Transverse colon (tissue), 4 donors: ENCODE data around the gene ZC3H14. TPM values are rescaled to one million over a fixed set of nuclear protein-coding genes. Genes with fewer than 3 reads are reported as not detected.

Experiments
- DNase-seq: peaks from one replicate; pipeline ENCODE4 v3.0.0-alpha.2; 2019
- H3K27ac ChIP-seq, 4 donors: fragments of 200-600 bp; sonication (generic); 2 replicates each; pipeline ENCODE4 v1.5.1; 2016 to 2018; ENCODE audit warnings: inconsistent platforms in 4 of 4
- H3K27me3 ChIP-seq: fragments of 200-600 bp; sonication (generic); 2 replicates; pipeline ENCODE4 v1.5.1; 2017; ENCODE audit warnings: inconsistent platforms
- H3K36me3 ChIP-seq, 4 donors: fragments of 200-600 bp; sonication (generic); 2 replicates each; pipeline ENCODE4 v1.5.1; 2017 to 2019; ENCODE audit warnings: inconsistent platforms in 4 of 4
- H3K4me1 ChIP-seq, 4 donors: fragments of 200-600 bp; sonication (generic); 2 replicates each; pipeline ENCODE4 v1.5.1; 2017 to 2020; ENCODE audit warnings: inconsistent platforms in 4 of 4
- H3K4me3 ChIP-seq, 4 donors: fragments of 200-600 bp; sonication (generic); 1 replicate in 1 of 4; 2 replicates in 3 of 4; pipeline versions ENCODE4 v1.5.1 to v1.6.1; 2017 to 2019; ENCODE audit warnings: inconsistent platforms in 4 of 4
- H3K9me3 ChIP-seq, 2 donors: fragments of 200-600 bp; sonication (generic); 2 replicates each; pipeline ENCODE4 v1.5.1; 2017 to 2019; ENCODE audit warnings: inconsistent platforms in 2 of 2
- CTCF ChIP-seq, 5 experiments: fragments of 200-600 bp in 3 of 5; fragments of 450-650 bp in 2 of 5; sonication (generic) in 3 of 5; IDR thresholded peaks; 1 replicate in 2 of 5; 2 replicates in 3 of 5; pipeline ENCODE4 v1.5.1; 2016 to 2017; ENCODE audit warnings: antibody characterized with exemption in 5 of 5, inconsistent platforms in 3 of 5, mild to moderate bottlenecking in 2 of 5, moderate library complexity in 1 of 5
- EP300 ChIP-seq: sonication (generic); formaldehyde crosslinking; IDR thresholded peaks from one replicate; pipeline ENCODE4 v1.6.1; 2017; ENCODE audit warnings: antibody characterized with exemption, low read depth
- POLR2A ChIP-seq: fragments of 450-650 bp; IDR thresholded peaks from one replicate; pipeline ENCODE4 v1.6.1; 2016; ENCODE audit warnings: antibody characterized with exemption, mild to moderate bottlenecking, moderate library complexity
- POLR2AphosphoS5 ChIP-seq, 3 donors: sonication (generic); formaldehyde crosslinking; IDR thresholded peaks; one replicate each; pipeline ENCODE4 v1.6.1; 2016; ENCODE audit warnings: antibody characterized with exemption in 3 of 3
- WGBS, 2 donors: methylation state at CpG; one replicate each; pipeline ENCODE4 v1.1.5; 2018; ENCODE audit warnings: low coverage in 1 of 2; 5-methylcytosine and 5-hydroxymethylcytosine counted together
- in situ Hi-C, 4 donors: fragments of 200-750 bp; cut with MboI; loops; one replicate each; pipeline versions ENCODE4 v1.15.0 to v1.15.1; 2017; ENCODE audit warnings: low sequenced_read_pairs in 3 of 4, low pct_ligation_motif_present in 1 of 4, low pct_unique_long_range_greater_than_20kb in 1 of 4
- intact Hi-C: fragments of 100-400 bp; cut with DNase I; formaldehyde crosslinking; loops from one replicate; pipeline ENCODE4 v1.15.1; 2023; ENCODE audit warnings: low total_unique reads
- total RNA-seq, 4 donors: library from RNA; depleted of rRNA; stranded (reverse); fragments of >200 nt; gene quantifications; one replicate each; pipeline ENCODE4 v1.1.0, GENCODE V29; 2016

The ZC3H14 gene
- total RNA-seq, 4 donors from 2014 or later = 29.9 to 103 (median 81.0) TPM

DNA sequence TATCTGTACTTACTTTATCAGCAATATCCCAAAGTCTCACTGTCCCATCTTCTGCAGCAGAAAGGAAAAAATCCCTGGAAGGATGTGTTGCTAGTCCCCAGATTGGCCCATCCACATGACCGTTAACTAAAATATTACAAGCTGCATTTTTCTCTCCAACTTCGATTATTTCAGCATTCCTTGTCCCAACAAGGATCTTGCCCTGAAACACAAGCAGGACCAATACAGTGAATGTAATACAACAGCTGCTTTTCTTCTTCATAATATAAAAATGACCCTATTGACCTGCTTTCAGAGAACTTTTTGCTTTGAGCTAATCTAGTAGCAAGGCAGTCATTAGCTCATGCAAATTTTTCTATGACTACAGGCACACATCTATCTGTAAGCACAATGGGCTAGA lies 58.3 kb downstream of the ZC3H14 start:
- in situ Hi-C loops = no loop called here
- Histone ChIP-seq H3K27me3 (no peaks in the 10 kb centered on the region), H3K36me3 (no peaks in the 10 kb centered on the region), H3K4me1 (no peaks in the 10 kb centered on the region), H3K9me3 (no peaks in the 10 kb centered on the region), H3K4me3 (no peak overlapping the region), H3K27ac (no peak overlapping the region)
- TF ChIP-seq POLR2AphosphoS5 (IDR thresholded peaks at IDR 0.05) = no peak
- TF ChIP-seq EP300 = no peak
- no peak for TF ChIP-seq CTCF (IDR thresholded peaks at IDR 0.05)
- no peak for TF ChIP-seq POLR2A
- intact Hi-C loops = no loop called here
- WGBS, 2 donors = 61 to 92% methylated on average over 2 of the region's 2 CpGs
- no peak for DNase-seq

DNA sequence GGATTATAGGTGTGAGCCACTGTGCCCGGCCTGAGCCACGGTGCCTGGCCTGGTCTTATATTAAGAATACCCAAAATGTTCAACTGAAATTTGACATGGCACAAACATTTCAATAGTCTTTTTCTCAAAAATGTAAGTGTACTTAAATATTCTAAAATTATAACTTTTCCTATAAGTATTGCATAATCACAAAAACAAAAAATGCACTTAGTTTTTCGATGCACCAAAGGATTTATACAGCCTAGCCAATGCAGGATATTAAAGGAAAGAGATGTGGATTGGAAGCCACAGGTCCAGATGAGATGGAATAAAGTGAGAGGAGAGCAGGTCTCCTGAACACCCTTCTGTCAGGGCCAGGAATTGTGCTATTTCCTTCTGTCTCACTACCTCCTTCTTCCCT lies 62.8 kb downstream of the ZC3H14 start:
- H3K4me3 ChIP-seq = no peak overlapping the region
- H3K36me3 ChIP-seq = no peaks in the 10 kb centered on the region
- no peak for DNase-seq
- no peaks in the 10 kb centered on the region for H3K4me1 ChIP-seq
- H3K27me3 ChIP-seq = no peaks in the 10 kb centered on the region
- H3K9me3 ChIP-seq = no peaks in the 10 kb centered on the region
- in situ Hi-C loops = no loop called here
- no peak for TF ChIP-seq POLR2A
- no peak overlapping the region for H3K27ac ChIP-seq
- intact Hi-C loops = no loop called here
- 95 to 100% methylated on average over 3 of the region's 3 CpGs for WGBS, 2 donors

DNA sequence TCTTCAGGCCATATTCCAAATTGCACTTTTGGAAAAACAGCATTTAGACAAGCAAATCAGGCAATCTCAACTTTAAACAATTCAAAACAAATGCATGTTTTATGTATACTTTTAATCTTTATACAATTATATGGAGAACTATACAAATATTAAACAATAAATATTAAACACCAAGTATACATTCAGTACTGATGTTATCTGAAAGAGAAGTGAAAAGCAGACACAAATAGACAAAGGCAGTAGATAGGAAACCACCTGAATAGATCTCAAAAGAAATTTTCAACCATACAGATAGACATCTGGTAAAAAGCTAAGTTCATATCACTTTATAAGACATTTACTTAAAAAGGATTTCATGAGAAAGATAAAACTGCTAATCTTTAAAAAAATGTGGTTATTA lies 65.2 kb downstream of the ZC3H14 start:
- Histone ChIP-seq H3K36me3 (no peaks in the 10 kb centered on the region), H3K9me3 (no peaks in the 10 kb centered on the region), H3K27me3 (no peaks in the 10 kb centered on the region), H3K27ac (no peak overlapping the region), H3K4me1 (no peaks in the 10 kb centered on the region), H3K4me3 (no peak overlapping the region)
- intact Hi-C loops = no loop called here
- in situ Hi-C loops = no loop called here
- no peak for DNase-seq
- TF ChIP-seq CTCF (IDR thresholded peaks at IDR 0.05) = no peak
- TF ChIP-seq POLR2AphosphoS5 (IDR thresholded peaks at IDR 0.05) = no peak

DNA sequence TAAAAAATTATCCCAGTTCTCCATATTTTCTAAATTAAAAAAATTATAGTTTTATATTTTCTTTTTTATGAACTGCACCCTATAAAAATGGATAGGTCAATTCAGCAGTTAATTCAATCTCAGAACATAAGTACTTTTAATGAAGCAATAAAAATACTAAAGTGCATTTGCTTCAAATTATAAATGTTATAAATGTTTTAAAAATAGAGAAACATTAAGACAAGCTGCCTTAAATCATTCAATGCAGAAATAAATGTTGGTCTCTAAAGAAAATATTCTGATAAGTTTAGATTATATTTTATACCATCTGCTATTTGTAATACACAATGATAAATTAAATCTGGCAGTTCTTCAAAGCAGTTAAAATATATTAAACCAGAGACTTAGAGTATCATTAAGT lies 65.6 kb downstream of the ZC3H14 start:
- Histone ChIP-seq H3K27me3 (no peaks in the 10 kb centered on the region), H3K4me1 (no peaks in the 10 kb centered on the region), H3K27ac (no peak overlapping the region), H3K9me3 (no peaks in the 10 kb centered on the region), H3K36me3 (no peaks in the 10 kb centered on the region), H3K4me3 (no peak overlapping the region)
- intact Hi-C loops (no loop called here), in situ Hi-C loops (no loop called here)
- TF ChIP-seq CTCF (IDR thresholded peaks at IDR 0.05) (no peak), POLR2A (no peak)
- no peak for DNase-seq

DNA sequence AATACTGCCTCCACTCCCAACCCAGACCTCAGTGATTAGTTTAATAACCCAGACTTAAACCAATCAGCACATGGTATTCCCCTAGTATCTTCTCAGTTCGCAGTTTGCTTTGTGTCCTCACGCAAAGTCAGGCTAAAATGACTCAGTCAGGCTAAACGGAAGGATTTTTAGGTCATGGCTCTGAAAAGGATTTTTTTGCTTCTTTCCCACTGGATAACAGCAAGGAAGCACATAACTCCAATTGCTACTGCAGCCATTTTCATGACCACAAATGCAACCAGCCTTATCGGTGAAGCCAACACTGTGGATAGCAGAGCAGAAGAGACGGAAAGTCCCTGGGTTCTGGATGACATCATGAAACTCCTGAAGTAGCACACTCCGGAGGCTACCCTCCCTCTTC lies 67.7 kb downstream of the ZC3H14 start:
- Histone ChIP-seq H3K27ac (no peak overlapping the region), H3K4me3 (no peak overlapping the region), H3K4me1 (no peaks in the 10 kb centered on the region), H3K9me3 (no peaks in the 10 kb centered on the region), H3K27me3 (no peaks in the 10 kb centered on the region), H3K36me3 (no peaks in the 10 kb centered on the region)
- WGBS, 2 donors = 59 to 62% methylated on average over 3 to 6 of the region's 6 CpGs
- intact Hi-C loops = no loop called here
- in situ Hi-C loops = no loop called here
- TF ChIP-seq EP300 (no peak), POLR2AphosphoS5 (IDR thresholded peaks at IDR 0.05) (no peak)
- DNase-seq = no peak
